GM23338 (cell line): ENCODE measurements around the gene SVOPL. TPM values are rescaled to one million over a fixed set of nuclear protein-coding genes. Genes with fewer than 3 reads are reported as not detected.

Source experiments
- ATAC-seq: fragments of 200-7000 bp; cut with Tn5 transposase; 3 replicates; pipeline ENCODE4 v1.9.1; 2020
- DNase-seq: peaks from one replicate; pipeline ENCODE4 v3.0.0-alpha.2; 2015; ENCODE audit warnings: low spot score
- H2AFZ ChIP-seq: fragments of 200-600 bp; sonication (generic); 2 replicates; pipeline ENCODE4 v1.8.0; 2016; ENCODE audit warnings: antibody characterized with exemption, mild to moderate bottlenecking, moderate library complexity
- H3F3A ChIP-seq: fragments of 200-600 bp; sonication (generic); replicated peaks from 2 replicates; pipeline ENCODE4 v1.8.0; 2017; ENCODE audit warnings: antibody characterized with exemption, mixed run types, low read depth
- H3K27ac ChIP-seq: fragments of 200-600 bp; sonication (generic); 2 replicates; pipeline ENCODE4 v1.6.1; 2016; ENCODE audit warnings: low read depth
- H3K27me3 ChIP-seq: fragments of 200-600 bp; sonication (generic); 2 replicates; pipeline ENCODE4 v1.8.0; 2016; ENCODE audit warnings: mild to moderate bottlenecking, mixed run types, moderate library complexity; ENCODE audit not compliant: insufficient read depth
- H3K36me3 ChIP-seq: fragments of 200-600 bp; sonication (generic); 2 replicates; pipeline ENCODE4 v1.8.0; 2016; ENCODE audit warnings: mild to moderate bottlenecking; ENCODE audit not compliant: insufficient read depth
- H3K4me1 ChIP-seq: fragments of 200-600 bp; sonication (generic); 2 replicates; pipeline ENCODE4 v1.8.0; 2016; ENCODE audit warnings: mild to moderate bottlenecking, moderate library complexity; ENCODE audit not compliant: insufficient read depth
- H3K4me2 ChIP-seq: fragments of 200-600 bp; sonication (generic); 2 replicates; pipeline ENCODE4 v1.7.1; 2017; ENCODE audit warnings: mixed run types
- H3K4me3 ChIP-seq: fragments of 200-600 bp; sonication (generic); 2 replicates; pipeline ENCODE4 v1.6.1; 2016; ENCODE audit warnings: mixed run types
- H3K79me2 ChIP-seq: fragments of 200-600 bp; sonication (generic); replicated peaks from 2 replicates; pipeline ENCODE4 v1.8.0; 2017; ENCODE audit warnings: mild to moderate bottlenecking; ENCODE audit not compliant: insufficient read depth
- H3K9me2 ChIP-seq: fragments of 200-600 bp; sonication (generic); 2 replicates; pipeline ENCODE4 v1.8.0; 2017; ENCODE audit not compliant: insufficient read depth
- H4K20me1 ChIP-seq: fragments of 200-600 bp; sonication (generic); replicated peaks from 2 replicates; pipeline ENCODE4 v1.8.0; 2017; ENCODE audit warnings: mild to moderate bottlenecking; ENCODE audit not compliant: insufficient read depth
- H3K27ac Mint-ChIP-seq: 2 replicates; pipeline ENCODE4 v1.8.0; 2020; ENCODE audit warnings: inconsistent platforms, mild to moderate bottlenecking, moderate library complexity, mixed read lengths
- H3K27me3 Mint-ChIP-seq: 3 replicates; pipeline ENCODE4 v1.8.0; 2022; ENCODE audit warnings: low read depth, mild to moderate bottlenecking, moderate library complexity, mixed read lengths, inconsistent platforms; ENCODE audit not compliant: insufficient read depth, poor library complexity
- H3K36me3 Mint-ChIP-seq: 3 replicates; pipeline ENCODE4 v1.8.0; 2021; ENCODE audit warnings: low read depth, mild to moderate bottlenecking, inconsistent platforms, moderate library complexity, mixed read lengths
- H3K4me1 Mint-ChIP-seq: 3 replicates; pipeline ENCODE4 v1.8.0; 2020; ENCODE audit warnings: mild to moderate bottlenecking, inconsistent platforms, mixed read lengths
- H3K4me3 Mint-ChIP-seq: 3 replicates; pipeline ENCODE4 v1.8.0; 2021; ENCODE audit warnings: moderate library complexity, mild to moderate bottlenecking, inconsistent platforms, mixed read lengths
- H3K9me3 Mint-ChIP-seq: 3 replicates; pipeline ENCODE4 v1.8.0; 2020; ENCODE audit warnings: moderate library complexity, mild to moderate bottlenecking, inconsistent platforms, mixed read lengths
- CTCF ChIP-seq, 2 experiments: fragments of 200-600 bp in 1 of 2; sonication (generic) in 1 of 2; conservative IDR thresholded peaks; 2 replicates each; pipeline versions ENCODE4 v1.5.1 to v1.6.1; 2016 to 2017; ENCODE audit warnings: antibody characterized with exemption in 2 of 2, low read depth in 2 of 2, mild to moderate bottlenecking in 2 of 2, moderate library complexity in 1 of 2
- EZH2 ChIP-seq: fragments of 200-600 bp; sonication (generic); IDR thresholded peaks from one replicate; pipeline ENCODE4 v1.8.0; 2017; ENCODE audit warnings: antibody characterized with exemption, mild to moderate bottlenecking, low read depth; ENCODE audit not compliant: unreplicated experiment
- EZH2phosphoT487 ChIP-seq: fragments of 200-600 bp; sonication (generic); IDR thresholded peaks from one replicate; pipeline ENCODE4 v1.8.1; 2018; ENCODE audit warnings: antibody characterized with exemption; ENCODE audit not compliant: unreplicated experiment
- NANOG ChIP-seq: IDR thresholded peaks from 2 replicates; pipeline ENCODE4 v1.6.1; 2016; ENCODE audit warnings: antibody characterized with exemption, borderline replicate concordance
- POLR2AphosphoS5 ChIP-seq: IDR thresholded peaks from 2 replicates; pipeline ENCODE4 v1.6.1; 2016; ENCODE audit warnings: antibody characterized with exemption, low read depth
- REST ChIP-seq: IDR thresholded peaks from one replicate; pipeline ENCODE4 v1.6.1; 2018; ENCODE audit warnings: antibody characterized with exemption; ENCODE audit not compliant: unreplicated experiment
- STAT1 ChIP-seq: IDR thresholded peaks from one replicate; pipeline ENCODE4 v1.6.1; 2016; ENCODE audit warnings: antibody characterized with exemption; ENCODE audit not compliant: unreplicated experiment
- ZNF114 ChIP-seq: fragments of 250-450 bp; sonication (Bioruptor Pico); IDR thresholded peaks from 2 replicates; pipeline ENCODE4 v1.5.0; 2020; ENCODE audit warnings: mild to moderate bottlenecking, moderate library complexity
- ZNF331 ChIP-seq: fragments of 250-450 bp; sonication (Bioruptor Pico); IDR thresholded peaks from 2 replicates; pipeline ENCODE4 v1.5.0; 2020; ENCODE audit warnings: low read depth, mild to moderate bottlenecking, moderate library complexity
- ZNF462 ChIP-seq: fragments of 250-450 bp; sonication (Bioruptor Pico); IDR thresholded peaks from 2 replicates; pipeline ENCODE4 v1.5.0; 2020; ENCODE audit warnings: mild to moderate bottlenecking, moderate library complexity
- polyA plus RNA-seq: library from polyadenylated mRNA; unstranded; fragments of >200 nt; fragmentation: Nextera tagmentation; extraction: Ambion mirVana; gene quantifications from 2 replicates; pipeline ENCODE4 v1.2.1, GENCODE V29; 2016
- total RNA-seq: library from RNA; depleted of rRNA; stranded (reverse); fragments of >200 nt; shearing (Covaris generic); gene quantifications from 2 replicates; pipeline ENCODE4 v1.2.3, GENCODE V29; 2014

Gene SVOPL
- total and polyA plus RNA-seq, 2 experiments from 2014 or later = 1.4 to 2.1 TPM

- TF ChIP-seq CTCF (conservative IDR thresholded peaks at IDR 0.05; ENCODE audit: low read depth in 2 of 2) (no peak), ZNF114 (CRISPR knock-in tag) (no peak)
These were observed 144.2 kb downstream of the SVOPL start (continued) for GRCh38 chr7:138556771-138557484.

- Histone ChIP-seq H3K9me2 (peaks cover 4% of the 10 kb centered on the region; the same call in 1 of the 2 replicates), H3K36me3 (peaks cover 100% of the 10 kb centered on the region), H3K4me3 (no peak overlapping the region), H2AFZ (no peak overlapping the region), H3K27me3 (no peaks in the 10 kb centered on the region), H3K79me2 (peaks cover 72% of the 10 kb centered on the region), H4K20me1 (peaks cover 4% of the 10 kb centered on the region; the same call in 1 of the 2 replicates), H3K4me1 (no peaks in the 10 kb centered on the region), H3K27ac (no peak overlapping the region), H3K4me2 (no peak overlapping the region), H3F3A (0 out of 2 replicates have a peak, but pooled peaks cover 9% of the 10 kb centered on the region)
- Mint-ChIP-seq H3K4me1 (no peaks in the 10 kb centered on the region), H3K27ac (no peak overlapping the region), H3K9me3 (peaks cover 44% of the 10 kb centered on the region), H3K36me3 (peaks cover 98% of the 10 kb centered on the region), H3K4me3 (no peak overlapping the region), H3K27me3 (peaks cover 9% of the 10 kb centered on the region)
- no peak for ATAC-seq
- no peak for DNase-seq
- TF ChIP-seq EZH2phosphoT487 = no peak
- no peak for TF ChIP-seq REST
- no peak for TF ChIP-seq STAT1
- TF ChIP-seq NANOG = no peak
- TF ChIP-seq ZNF114 (CRISPR knock-in tag) = no peak
- no peak for TF ChIP-seq EZH2
- no peak for TF ChIP-seq ZNF462
- TF ChIP-seq CTCF (conservative IDR thresholded peaks at IDR 0.05; ENCODE audit: low read depth in 2 of 2) = no peak
- TF ChIP-seq ZNF331 = no peak
- TF ChIP-seq POLR2AphosphoS5 = no peak
These were observed 145.5 kb downstream of the SVOPL start for GRCh38 chr7:138555684-138556083.
